Measurements from ENCODE around the gene TGM2. TPM values are rescaled to one million over a fixed set of nuclear protein-coding genes. Genes with fewer than 3 reads are reported as not detected.

The TGM2 gene
- total RNA-seq, 3 donors from 2014 or later, result 0.52 to 0.71 (median 0.63) TPM

DNA sequence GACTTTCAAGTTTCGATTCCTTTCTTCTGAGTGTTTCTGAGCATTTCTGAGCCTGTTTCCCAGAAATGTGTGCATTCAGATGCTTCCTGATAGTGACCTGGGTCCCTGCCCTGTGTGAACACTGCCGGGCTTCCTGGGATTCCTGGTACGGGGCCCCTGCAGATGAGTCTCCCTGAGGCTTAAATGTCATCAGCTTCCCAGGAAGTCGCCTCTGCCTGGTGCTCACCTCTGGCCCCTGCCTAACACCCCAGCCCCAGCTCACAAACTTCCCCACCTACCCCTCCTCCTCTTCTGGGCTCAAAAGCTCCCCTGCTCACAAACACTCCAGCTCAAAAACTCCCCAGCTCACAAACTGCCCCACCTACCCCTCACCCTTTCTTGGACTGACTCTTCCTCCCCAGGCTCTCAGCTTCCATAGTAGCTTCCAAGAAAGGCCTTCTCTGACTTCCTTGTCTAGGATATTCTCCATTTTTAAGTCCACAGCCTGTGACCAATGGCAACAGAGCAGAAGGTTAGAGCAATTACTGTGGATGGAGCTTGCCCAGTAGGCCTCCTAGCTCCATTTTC, 42.0 kb downstream of the TGM2 start:
- no peaks in the 10 kb centered on the region for H3K9me3 Mint-ChIP-seq
- DNase-seq (no peak), ATAC-seq (no peak)
- peaks cover 3% of the 10 kb centered on the region for H3K4me1 Mint-ChIP-seq (ENCODE audit: low read depth)
- no peak overlapping the region for H3K4me3 Mint-ChIP-seq
- no peaks in the 10 kb centered on the region for H3K36me3 Mint-ChIP-seq (ENCODE audit: insufficient read depth)
- no peaks in the 10 kb centered on the region for H3K27me3 Mint-ChIP-seq (ENCODE audit: low read depth)

DNA sequence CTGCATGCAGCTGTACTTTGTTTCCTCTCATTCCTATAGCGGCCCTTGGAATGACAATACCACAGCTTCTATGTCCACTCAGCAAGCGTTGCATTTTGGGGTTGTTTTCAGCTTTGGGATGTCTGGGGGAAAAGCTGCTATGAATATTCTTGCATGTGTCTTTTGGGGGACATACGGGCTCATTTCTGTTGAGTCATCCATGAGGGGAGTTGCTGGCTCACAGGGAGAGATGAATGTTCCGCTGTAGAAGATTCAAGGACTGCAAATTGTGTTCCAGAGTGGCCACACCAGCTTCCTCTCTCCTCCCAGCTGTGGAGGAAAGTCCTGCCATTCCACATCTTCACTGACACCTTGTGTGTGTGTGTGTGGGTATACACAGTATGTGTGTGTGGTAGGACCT, 43.3 kb downstream of the TGM2 start:
- peaks cover 3% of the 10 kb centered on the region for H3K4me1 Mint-ChIP-seq (ENCODE audit: low read depth)
- H3K4me3 Mint-ChIP-seq, result no peak overlapping the region
- H3K36me3 Mint-ChIP-seq (ENCODE audit: insufficient read depth), result no peaks in the 10 kb centered on the region
- H3K9me3 Mint-ChIP-seq, result no peaks in the 10 kb centered on the region
- H3K27me3 Mint-ChIP-seq (ENCODE audit: low read depth), result no peaks in the 10 kb centered on the region
- ATAC-seq (no peak), DNase-seq (no peak)

DNA sequence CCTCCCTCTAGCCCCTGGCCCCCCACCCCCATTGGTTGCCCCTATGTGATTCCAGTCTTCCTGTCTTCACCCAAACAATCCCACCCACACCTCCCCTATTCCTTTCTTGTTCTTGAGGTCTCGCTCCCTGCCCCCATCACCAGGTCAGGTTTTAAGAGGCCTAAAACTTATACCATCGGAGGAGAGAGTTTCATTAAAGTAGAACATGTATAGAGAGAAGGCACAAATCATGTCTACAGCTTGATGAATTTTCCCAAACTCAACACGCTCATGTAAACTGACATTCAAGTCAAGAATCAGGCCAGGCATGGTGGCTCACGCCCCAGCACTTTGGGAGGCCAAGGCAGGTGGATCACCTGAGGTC, 44.5 kb downstream of the TGM2 start:
- no peak for ATAC-seq
- Mint-ChIP-seq H3K4me3 (no peak overlapping the region), H3K4me1 (ENCODE audit: low read depth) (peaks cover 3% of the 10 kb centered on the region), H3K36me3 (ENCODE audit: insufficient read depth) (no peaks in the 10 kb centered on the region), H3K27me3 (ENCODE audit: low read depth) (no peaks in the 10 kb centered on the region), H3K9me3 (no peaks in the 10 kb centered on the region)
- DNase-seq, result no peak

DNA sequence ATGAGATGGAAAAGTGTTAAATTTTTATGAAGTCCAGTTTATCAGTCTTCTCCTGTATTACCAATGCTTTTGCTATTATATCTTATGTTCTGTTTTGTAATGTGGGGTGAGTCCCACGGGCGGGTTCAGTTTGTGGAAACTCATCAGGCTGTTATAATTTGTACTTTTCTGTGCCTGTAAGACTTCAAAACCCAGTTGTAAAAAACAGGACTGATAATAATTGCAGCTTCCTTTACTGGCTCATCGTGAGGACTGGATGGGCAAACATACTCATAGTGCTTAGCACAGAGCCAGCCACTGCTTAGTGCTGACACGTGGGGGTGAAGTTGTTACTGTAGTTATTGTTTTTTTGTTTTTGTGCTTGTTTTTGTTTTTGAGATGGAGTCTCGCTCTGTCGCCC, 45.6 kb downstream of the TGM2 start:
- Mint-ChIP-seq H3K9me3 (no peaks in the 10 kb centered on the region), H3K4me1 (ENCODE audit: low read depth) (peaks cover 3% of the 10 kb centered on the region), H3K36me3 (ENCODE audit: insufficient read depth) (no peaks in the 10 kb centered on the region), H3K27me3 (ENCODE audit: low read depth) (no peaks in the 10 kb centered on the region), H3K4me3 (no peak overlapping the region)
- no peak for DNase-seq
- ATAC-seq, result no peak

DNA sequence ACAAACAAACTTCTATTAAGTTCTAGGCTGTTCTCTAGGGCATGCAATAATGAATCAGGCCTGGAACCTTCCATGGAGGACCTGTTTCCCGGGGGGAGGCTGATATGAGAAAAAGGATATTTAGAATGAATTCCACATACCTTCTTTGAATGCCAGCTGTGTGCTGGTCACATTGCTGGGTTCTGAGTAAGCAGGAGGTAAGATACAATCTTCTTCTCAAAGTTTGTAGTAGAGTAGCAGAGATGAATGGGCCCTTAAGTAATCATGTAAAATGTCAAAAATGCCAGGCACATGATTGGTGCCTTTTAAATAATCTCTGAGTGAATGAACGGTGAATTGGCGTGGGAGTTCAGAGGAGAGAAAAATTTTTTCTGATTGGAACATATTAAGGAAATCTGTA, 47.4 kb downstream of the TGM2 start:
- no peak for ATAC-seq
- H3K36me3 Mint-ChIP-seq (ENCODE audit: insufficient read depth), result no peaks in the 10 kb centered on the region
- H3K4me3 Mint-ChIP-seq, result no peak overlapping the region

DNA sequence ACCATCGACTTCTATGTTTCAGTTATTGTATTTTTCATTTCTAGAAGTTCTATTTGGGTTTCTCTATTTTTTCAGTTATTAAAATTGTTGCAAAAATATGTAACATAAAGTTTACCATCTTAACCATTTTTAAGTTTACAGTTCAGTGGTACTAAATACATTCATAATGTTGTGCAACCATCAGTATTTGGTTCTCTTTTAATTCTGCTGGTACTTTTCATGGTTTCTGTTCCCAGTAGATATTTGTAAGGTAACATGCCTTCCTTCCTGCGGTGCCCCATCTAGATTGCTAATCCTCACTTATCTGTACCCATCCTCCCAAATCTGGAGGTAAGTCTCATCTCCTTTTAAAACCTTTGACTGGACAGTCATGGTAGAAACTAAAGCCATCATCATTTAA, 47.9 kb downstream of the TGM2 start:
- no peak overlapping the region for H3K4me3 Mint-ChIP-seq
- ATAC-seq, result no peak
- H3K36me3 Mint-ChIP-seq (ENCODE audit: insufficient read depth), result no peaks in the 10 kb centered on the region
- H3K4me1 Mint-ChIP-seq (ENCODE audit: low read depth), result no peaks in the 10 kb centered on the region
- no peaks in the 10 kb centered on the region for H3K27me3 Mint-ChIP-seq (ENCODE audit: low read depth)
- no peak for DNase-seq
- no peaks in the 10 kb centered on the region for H3K9me3 Mint-ChIP-seq

More for the DNA sequence above, 47.4 kb downstream of the TGM2 start:
- DNase-seq, result no peak
- H3K27me3 Mint-ChIP-seq (ENCODE audit: low read depth), result no peaks in the 10 kb centered on the region
- H3K9me3 Mint-ChIP-seq, result no peaks in the 10 kb centered on the region
- H3K4me1 Mint-ChIP-seq (ENCODE audit: low read depth), result no peaks in the 10 kb centered on the region

DNA sequence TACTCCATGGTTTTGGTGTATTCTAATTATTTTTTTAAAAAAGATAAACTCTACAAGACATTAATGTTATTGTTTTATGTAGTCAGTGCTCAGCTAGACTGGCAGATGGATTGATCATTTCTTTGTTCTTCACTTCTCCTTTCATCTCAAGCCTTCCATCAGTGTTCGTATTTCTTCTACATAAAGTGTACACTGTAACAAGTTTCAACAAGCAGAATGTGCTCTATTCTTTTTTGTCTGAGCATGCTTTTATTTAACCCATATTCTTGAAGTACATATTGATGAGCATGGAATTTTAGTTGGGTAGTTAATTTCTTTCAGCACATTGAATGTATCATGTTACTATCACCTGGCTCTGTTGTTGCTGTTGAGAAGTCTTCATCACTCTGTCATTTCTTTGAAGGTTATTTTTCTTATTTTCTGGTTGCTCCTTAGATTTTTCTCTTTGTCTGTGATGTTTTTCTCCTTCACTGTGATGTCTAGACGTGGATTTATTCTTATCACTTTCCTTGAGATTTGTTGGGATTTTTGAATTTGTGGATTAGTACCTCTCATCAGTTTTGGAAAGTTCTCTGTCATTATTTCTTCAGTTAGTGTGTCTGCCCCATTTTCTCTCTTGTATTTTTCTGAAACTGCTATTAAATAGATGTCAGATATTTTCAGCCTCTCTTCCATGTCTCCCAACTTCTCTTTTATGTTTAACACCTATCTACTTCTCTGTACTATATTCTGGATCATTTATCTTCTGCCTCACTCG, 48.5 kb downstream of the TGM2 start:
- H3K4me1 Mint-ChIP-seq (ENCODE audit: low read depth), result no peaks in the 10 kb centered on the region

DNA sequence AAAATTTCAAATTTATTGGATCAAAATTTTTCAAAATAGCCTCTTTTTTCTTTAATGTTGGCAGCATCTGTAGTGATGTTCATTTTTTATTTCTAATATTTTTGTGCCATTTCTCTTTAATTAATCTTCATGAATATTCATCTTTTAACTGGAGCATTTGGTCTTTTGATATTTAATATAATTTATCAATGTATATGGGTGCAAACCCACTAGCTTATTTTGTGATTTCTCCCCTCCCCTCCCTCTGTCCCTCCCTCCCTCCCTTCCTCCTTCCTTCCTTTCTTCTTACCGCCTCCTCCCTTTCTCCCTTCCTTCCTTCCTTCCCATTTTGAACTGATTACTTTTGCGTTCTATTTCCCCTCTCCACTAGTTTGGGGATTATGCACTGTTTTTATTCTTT, 49.2 kb downstream of the TGM2 start:
- H3K36me3 Mint-ChIP-seq (ENCODE audit: insufficient read depth), result no peaks in the 10 kb centered on the region
- no peaks in the 10 kb centered on the region for H3K27me3 Mint-ChIP-seq (ENCODE audit: low read depth)
- no peak for ATAC-seq
- no peaks in the 10 kb centered on the region for H3K4me1 Mint-ChIP-seq (ENCODE audit: low read depth)
- DNase-seq, result no peak
- H3K4me3 Mint-ChIP-seq, result no peak overlapping the region
- H3K9me3 Mint-ChIP-seq, result no peaks in the 10 kb centered on the region

More for the DNA sequence above, 48.5 kb downstream of the TGM2 start:
- Mint-ChIP-seq H3K27me3 (ENCODE audit: low read depth) (no peaks in the 10 kb centered on the region), H3K36me3 (ENCODE audit: insufficient read depth) (no peaks in the 10 kb centered on the region), H3K4me3 (no peak overlapping the region), H3K9me3 (no peaks in the 10 kb centered on the region)
- DNase-seq, result no peak
- ATAC-seq, result no peak

DNA sequence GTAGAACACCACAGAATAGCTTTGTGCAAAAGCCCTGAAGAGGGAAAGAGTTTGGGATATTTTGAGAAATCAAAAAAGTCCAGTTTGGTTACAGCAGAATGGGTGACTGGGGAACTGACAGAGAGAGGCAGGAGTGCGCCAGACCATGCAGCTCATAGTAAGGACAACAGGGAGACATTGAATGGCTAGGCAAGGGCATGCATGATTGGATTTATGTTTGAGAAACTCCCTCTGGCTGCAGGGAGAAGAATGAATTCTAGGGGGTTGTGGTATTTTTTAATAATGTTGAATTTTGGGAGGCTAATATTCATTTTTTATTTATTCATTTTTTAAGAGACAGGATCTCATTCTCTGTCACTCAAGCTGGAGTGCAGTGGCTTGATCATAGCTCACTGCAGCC, 49.9 kb downstream of the TGM2 start:
- Mint-ChIP-seq H3K36me3 (ENCODE audit: insufficient read depth) (no peaks in the 10 kb centered on the region), H3K4me3 (no peak overlapping the region), H3K27me3 (ENCODE audit: low read depth) (no peaks in the 10 kb centered on the region), H3K4me1 (ENCODE audit: low read depth) (no peaks in the 10 kb centered on the region), H3K9me3 (no peaks in the 10 kb centered on the region)
- ATAC-seq (no peak), DNase-seq (no peak)

DNA sequence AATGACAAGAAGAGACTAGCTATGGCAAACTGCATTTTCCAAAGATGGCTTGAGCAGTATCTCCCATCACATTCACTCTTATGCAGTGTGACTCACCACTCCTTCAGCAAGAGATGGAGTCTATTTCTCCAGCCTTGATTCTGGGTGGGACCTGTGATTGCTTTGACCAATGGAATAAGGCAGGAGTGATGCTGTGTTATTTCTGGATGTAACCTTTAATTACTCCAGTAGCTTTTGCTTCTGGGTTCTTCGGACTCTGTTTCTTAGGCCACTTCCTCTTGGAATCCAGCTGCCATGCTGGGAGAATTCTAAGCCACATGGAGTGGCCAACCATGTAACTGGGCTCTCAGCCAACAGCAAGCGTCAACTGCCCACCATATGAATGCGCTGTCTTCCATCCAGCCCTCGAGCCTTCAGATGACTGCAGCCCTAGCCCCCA, 50.7 kb downstream of the TGM2 start:
- no peaks in the 10 kb centered on the region for H3K36me3 Mint-ChIP-seq (ENCODE audit: insufficient read depth)
- H3K9me3 Mint-ChIP-seq, result no peaks in the 10 kb centered on the region
- no peak overlapping the region for H3K4me3 Mint-ChIP-seq
- no peaks in the 10 kb centered on the region for H3K4me1 Mint-ChIP-seq (ENCODE audit: low read depth)
- no peaks in the 10 kb centered on the region for H3K27me3 Mint-ChIP-seq (ENCODE audit: low read depth)
- DNase-seq, result no peak
- no peak for ATAC-seq

DNA sequence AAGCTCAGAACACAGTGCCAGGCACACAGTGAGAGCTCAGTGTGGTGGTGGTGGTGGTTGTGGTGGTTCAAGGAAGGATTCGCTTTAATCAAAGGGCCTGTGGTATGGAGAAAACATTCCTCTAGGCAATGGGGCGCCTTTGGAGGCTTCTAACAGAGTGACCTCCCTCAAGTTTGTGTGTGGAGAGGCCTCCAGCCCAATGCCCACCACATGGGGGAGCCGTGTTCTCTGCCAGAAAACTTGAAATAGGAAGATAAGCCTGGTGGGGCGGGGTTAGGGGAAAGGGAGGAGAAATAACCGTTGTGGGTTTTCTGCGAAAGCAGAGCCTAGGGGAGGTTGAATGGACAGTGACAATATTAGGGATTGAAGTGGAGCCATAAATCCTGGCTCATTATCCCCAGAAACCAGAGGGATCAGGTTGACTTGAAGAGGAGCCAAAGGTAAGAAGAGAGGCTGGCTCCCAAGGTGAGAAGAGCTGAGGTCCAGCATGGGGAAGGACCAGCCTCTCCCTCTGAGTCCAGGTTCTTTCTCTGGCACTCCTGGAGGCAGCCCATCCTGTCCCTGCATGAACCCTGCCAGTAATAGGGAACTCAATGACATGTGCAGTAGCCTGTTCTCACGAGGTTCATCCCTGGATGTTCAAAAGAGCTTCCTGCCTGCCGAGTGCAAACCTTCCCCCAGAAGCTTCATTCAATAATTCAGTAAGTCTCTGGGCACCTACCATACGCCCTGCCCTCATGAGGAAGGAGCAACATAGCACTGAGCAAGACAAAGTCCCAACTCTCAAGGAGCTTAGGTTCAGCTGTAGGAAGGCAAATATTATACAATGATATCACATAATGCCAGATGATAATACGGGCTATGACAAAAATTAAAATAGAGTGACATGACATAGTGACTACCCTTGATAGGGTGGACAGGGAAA, 51.4 kb downstream of the TGM2 start:
- no peak overlapping the region for H3K4me3 Mint-ChIP-seq
- no peaks in the 10 kb centered on the region for H3K36me3 Mint-ChIP-seq (ENCODE audit: insufficient read depth)
- H3K9me3 Mint-ChIP-seq, result no peaks in the 10 kb centered on the region
- ATAC-seq, result no peak
- no peak for DNase-seq
- H3K27me3 Mint-ChIP-seq (ENCODE audit: low read depth), result no peaks in the 10 kb centered on the region
- H3K4me1 Mint-ChIP-seq (ENCODE audit: low read depth), result no peaks in the 10 kb centered on the region

DNA sequence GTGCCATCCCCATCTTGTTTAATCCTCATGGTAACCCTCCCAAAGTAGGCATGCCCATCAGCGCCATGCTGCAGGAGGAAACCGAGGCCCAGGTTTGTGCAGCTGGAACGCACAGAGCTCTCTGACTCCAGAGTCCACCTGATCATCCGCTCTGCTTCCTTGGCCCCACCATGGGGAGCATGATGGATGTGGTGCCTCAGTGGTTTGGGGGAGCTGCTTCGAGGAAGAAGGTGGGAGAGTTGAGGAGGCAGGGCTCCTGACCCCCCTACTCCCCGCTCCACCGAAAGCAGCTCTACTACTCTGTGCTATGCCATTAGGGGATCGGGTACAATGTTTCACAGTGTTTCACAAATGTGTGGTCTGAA, 52.2 kb downstream of the TGM2 start:
- H3K27me3 Mint-ChIP-seq (ENCODE audit: low read depth), result no peaks in the 10 kb centered on the region
- DNase-seq (no peak), ATAC-seq (no peak)
- no peaks in the 10 kb centered on the region for H3K4me1 Mint-ChIP-seq (ENCODE audit: low read depth)
- no peaks in the 10 kb centered on the region for H3K9me3 Mint-ChIP-seq
- no peaks in the 10 kb centered on the region for H3K36me3 Mint-ChIP-seq (ENCODE audit: insufficient read depth)
- H3K4me3 Mint-ChIP-seq, result no peak overlapping the region

DNA sequence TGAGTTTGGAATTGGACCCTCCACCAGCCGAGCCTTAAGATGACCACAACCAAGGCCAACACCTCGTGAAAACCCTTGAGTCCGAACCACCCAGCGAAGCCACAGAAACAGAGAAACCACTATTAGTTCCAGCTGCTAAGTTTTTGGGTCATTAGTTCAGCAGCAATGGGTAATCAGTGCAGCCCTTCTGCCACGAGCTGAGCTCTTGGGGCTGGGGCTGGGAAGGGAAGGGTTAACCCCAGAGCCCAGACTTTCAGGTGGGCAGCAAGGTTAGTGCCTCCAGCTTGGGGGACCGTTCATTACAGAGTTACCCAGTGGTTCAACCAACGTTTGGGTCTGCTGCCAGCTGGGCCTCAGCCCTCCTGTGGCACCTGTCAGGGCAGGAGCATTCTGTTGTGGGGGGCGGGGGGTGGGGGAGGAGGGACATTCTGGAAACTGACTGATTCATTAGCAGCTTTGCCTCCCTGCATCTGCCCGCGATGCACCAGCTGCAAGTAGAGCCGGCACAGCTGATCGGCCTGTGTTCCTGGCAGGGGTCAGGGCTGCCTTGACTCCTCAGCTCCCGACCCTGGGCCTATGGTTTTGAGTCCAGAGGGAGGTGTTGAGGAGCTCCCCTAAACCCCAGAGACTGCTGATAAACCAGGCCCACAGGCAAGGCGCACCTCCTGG, 52.7 kb downstream of the TGM2 start:
- Mint-ChIP-seq H3K27me3 (ENCODE audit: low read depth) (no peaks in the 10 kb centered on the region), H3K4me3 (no peak overlapping the region), H3K36me3 (ENCODE audit: insufficient read depth) (no peaks in the 10 kb centered on the region), H3K9me3 (no peaks in the 10 kb centered on the region), H3K4me1 (ENCODE audit: low read depth) (no peaks in the 10 kb centered on the region)
- ATAC-seq (no peak), DNase-seq (no peak)
